ENCODE measurements around the gene SMAD2. TPM values are rescaled to one million over a fixed set of nuclear protein-coding genes. Genes with fewer than 3 reads are reported as not detected.

Gene SMAD2
- total RNA-seq, 1 experiment from 2014 or later: 73.3 TPM

DNA sequence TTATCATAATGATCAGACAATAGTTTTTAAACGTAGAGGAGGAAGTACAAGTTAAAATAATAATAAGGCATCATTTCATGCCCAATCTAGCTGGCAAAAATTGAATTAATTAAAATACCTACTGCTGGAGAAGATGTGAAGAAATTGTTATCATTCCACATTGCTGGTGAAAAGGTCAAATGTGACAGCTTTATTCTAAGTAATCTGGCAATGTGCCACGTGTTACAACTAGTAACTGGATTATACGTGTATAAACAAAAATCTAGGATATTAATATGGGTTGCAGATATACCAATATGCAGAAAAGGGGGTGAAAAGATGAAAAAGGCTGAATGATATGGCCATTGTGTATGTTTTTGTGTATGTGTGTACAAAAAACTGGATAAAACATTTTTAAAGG lies 32.4 kb downstream of the SMAD2 start:
- no peak for DNase-seq (ENCODE audit: low read depth)

DNA sequence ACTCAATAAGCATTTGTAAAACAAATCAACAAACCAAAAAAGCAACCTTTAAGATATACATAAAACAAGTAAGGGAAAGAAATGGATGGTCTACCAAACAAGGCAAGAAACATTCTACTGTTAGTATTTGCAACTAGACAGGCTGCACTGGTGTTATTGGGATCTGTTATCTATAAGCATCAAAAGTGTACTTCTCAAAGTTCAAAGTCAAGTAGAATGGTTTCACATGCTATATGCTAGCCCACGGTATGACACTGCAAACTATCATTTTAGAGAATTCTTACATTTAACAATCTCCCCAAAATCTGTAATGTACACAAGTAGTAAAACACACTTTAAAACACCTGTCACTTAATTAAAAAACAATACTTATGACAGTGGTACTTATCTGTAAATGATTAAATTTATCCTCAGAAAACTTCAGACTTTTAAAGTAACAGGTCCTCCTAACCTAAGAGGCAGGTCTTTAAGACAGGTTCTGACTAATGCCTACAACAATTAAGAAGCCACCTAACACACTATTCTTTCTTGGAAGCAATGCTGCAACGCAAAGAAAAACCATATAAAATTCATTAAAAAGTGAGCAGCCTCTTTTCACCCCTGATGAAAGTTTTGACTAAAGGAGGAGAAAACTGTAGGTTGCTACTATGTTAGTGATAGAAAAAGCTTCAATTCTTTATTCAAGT lies 34.8 kb downstream of the SMAD2 start:
- DNase-seq (ENCODE audit: low read depth): no peak

GRCh38 chr18:47893939-47894699 lies 36.3 kb downstream of the SMAD2 start:
- DNase-seq (ENCODE audit: low read depth): no peak

- no peak for DNase-seq (ENCODE audit: low read depth)
Measured at GRCh38 chr18:47893047-47893446, 37.4 kb downstream of the SMAD2 start.

- DNase-seq (ENCODE audit: low read depth): no peak
Measured at GRCh38 chr18:47888156-47888555, 42.3 kb downstream of the SMAD2 start.

- DNase-seq (ENCODE audit: low read depth): no peak
Measured at GRCh38 chr18:47887227-47887626, 43.2 kb downstream of the SMAD2 start.

DNA sequence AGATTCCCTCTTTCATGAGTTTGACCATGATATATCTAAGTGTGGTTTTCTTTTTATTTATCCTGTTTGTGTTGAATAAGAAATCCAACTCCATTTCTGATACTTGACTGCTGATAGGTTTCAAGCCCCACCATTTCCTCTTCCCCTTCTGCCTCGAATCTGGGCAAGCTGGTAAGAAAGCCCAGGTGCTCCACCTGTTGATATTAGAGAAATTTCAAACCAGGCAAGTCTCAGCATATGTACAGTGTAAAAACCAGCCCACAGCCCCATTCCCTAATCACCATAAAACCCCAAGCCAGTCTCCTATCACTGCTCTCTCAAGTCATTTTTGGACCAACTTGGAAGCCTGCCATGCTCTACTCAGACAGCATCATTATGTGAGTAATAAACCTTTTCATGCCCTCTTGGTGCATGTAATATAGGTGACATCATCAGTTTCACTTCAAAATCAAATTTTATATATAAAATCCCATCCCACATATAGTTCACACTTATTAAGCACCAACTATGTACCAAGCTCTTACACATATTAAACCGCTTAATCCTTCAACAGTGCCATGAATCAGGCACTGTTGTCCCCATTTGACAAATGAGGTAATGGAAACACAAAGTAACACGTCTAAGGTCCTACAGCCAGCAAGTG lies 46.6 kb downstream of the SMAD2 start:
- peak; percentile 53 for DNase-seq (ENCODE audit: low read depth)

DNA sequence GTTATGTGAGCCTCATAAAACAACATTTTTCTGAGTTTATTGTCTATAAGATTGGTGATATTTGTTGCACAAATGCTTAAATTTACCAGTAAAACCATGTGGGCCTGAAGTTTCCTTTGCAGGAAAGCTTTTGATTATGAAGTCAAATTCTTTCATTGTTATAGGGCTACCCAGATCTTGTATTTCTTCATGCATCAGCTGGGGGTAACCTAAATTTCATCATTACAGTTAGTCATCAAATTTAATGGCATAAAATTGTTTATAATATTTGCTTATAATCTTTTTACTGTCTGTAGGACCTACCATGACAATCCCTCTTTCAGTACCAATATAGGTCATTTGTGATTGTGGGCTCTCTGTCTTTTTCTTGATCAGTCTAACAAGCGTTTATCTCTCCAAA lies 47.8 kb downstream of the SMAD2 start:
- DNase-seq (ENCODE audit: low read depth): no peak

- DNase-seq (ENCODE audit: low read depth): peak; percentile 46
Measured at GRCh38 chr18:47881752-47882455, 48.6 kb downstream of the SMAD2 start.

DNA sequence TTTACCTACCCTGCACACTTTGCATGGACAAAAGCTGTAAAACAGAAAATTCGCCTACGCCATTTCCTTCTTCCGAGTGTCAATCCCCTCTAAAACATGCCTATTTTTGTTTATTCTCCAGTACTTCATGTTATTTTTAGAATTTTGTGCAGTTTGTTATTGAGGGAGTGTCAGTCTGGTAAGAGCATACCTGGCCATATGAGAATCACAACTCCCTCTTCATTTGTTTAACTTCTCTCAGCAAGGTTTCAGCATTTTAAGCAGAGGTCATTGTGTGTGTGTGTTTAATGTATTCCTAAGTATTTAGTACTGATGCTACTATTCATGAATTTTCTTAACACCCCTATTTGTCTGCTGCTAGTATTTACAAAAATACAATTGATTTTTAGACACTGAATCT lies 49.4 kb downstream of the SMAD2 start:
- no peak for DNase-seq (ENCODE audit: low read depth)

DNA sequence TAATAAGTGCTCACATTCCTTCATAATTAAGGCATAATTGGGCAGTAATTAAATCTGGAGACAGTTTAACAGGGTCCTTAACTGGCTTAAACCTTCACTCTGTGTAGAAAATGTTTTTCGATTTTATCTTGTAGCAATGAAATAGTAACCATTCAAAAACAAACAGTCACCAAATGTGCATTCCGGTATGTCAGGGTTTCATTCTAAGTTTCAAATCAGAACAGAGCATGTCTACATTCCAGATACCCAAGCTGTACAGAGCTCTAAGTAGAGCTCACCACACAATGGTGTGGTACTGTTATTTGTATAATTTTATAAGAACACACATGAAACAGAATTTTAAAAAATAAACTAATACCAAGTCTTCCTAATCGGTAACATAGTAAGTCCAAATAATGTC lies 52.6 kb downstream of the SMAD2 start:
- no peak for DNase-seq (ENCODE audit: low read depth)

DNA sequence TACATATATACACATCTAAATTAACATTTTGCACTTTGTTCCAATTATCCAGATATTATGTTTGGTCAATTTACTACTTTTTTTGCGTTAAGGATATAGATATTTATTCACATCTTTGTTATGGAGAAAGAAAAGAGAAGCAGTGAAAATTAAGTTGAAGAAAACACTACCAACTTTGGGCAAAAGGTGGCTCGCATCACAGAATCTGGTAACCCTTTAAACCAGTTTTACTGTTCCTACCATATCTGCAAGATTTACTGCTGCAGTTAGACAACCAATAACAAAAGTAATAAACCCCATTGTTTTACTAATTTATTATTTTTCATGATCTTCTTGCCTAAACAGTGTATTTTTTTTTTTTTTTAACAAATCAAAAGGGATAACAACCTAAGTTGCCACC lies 53.6 kb downstream of the SMAD2 start:
- no peak for DNase-seq (ENCODE audit: low read depth)

- no peak for DNase-seq (ENCODE audit: low read depth)
Measured at GRCh38 chr18:47873625-47874024, 56.8 kb downstream of the SMAD2 start.

- DNase-seq (ENCODE audit: low read depth): no peak
Measured at GRCh38 chr18:47872426-47872825, 58.0 kb downstream of the SMAD2 start.

DNA sequence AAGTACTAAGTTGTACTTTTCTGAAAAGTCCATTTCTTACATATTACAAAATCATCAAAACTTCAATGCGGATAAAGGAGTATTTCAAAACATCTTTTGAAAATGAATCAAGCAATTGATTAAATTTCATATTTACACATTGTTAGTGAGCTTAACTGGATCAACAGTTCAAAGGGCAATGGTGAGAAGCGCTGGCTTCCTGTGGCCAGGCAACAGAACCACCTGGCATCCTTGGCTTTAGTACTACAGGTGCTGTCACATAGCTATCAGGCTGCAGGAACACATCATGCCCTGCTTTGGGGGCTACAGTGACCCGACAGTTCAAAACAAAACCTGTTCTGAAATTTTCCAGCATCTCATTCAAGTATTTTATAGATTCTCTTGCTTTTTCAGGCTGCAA lies 59.2 kb downstream of the SMAD2 start:
- DNase-seq (ENCODE audit: low read depth): no peak

DNA sequence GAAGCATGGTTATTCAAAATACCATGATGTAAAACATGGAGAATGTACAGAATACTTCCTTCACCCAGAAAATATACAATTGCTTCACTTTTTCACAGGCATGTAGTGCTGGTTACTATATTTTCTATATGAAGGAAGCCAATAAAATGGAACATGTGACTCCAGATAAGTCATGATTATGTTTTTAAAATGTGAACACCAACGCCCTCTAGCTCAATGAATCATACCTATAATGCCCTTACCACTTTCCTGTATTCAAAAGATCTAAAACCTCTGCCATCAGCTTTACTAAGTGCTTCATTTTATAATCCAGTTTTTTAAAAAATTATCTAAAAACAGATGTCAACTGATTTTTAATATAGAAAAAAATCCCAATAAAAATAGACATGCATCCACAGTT lies 59.9 kb downstream of the SMAD2 start:
- DNase-seq (ENCODE audit: low read depth): no peak

- no peak for DNase-seq (ENCODE audit: low read depth)
Measured at GRCh38 chr18:47868744-47869143, 61.7 kb downstream of the SMAD2 start.

GRCh38 chr18:47865183-47865582 lies 65.3 kb downstream of the SMAD2 start:
- no peak for DNase-seq (ENCODE audit: low read depth)

DNA sequence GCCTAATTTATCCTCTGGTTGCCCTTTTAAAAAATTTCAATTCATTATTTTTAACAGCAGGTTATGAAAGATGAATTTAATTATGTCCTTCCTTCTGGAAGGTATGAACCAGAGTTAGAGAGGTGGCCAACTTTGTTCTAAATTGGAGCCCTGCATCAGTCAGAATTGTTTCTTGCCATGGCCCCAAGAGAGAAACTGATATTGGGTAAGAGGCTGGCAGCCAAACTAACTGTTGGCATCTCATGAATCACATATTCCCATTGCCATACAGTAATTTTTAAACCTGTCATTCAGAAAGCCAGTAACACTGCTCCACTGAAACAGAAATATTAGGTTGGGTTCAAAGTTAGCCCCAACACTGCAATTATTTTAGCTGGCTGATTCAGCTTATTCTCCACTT lies 67.4 kb downstream of the SMAD2 start:
- no peak for DNase-seq (ENCODE audit: low read depth)

DNA sequence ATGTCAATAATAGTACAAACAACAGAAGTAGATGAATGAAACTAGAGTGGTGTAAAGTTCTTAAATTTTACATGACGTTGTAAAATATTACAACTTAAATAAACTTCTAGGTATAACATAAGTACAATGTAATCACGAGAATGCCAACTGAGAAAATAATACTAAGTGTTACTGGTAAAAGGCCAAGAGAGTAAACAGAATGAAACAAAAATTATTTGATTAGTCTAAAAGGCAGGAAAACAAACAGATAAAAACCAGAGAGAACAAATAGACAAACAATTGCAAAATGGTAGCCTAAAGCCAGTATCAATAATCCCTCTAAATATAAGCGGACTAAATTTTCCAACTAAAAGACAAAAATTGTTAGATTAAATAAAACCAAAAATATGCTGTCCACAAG lies 71.9 kb downstream of the SMAD2 start:
- DNase-seq (ENCODE audit: low read depth): no peak

- DNase-seq (ENCODE audit: low read depth): no peak
Measured at GRCh38 chr18:47847635-47848034, 82.8 kb downstream of the SMAD2 start.

DNA sequence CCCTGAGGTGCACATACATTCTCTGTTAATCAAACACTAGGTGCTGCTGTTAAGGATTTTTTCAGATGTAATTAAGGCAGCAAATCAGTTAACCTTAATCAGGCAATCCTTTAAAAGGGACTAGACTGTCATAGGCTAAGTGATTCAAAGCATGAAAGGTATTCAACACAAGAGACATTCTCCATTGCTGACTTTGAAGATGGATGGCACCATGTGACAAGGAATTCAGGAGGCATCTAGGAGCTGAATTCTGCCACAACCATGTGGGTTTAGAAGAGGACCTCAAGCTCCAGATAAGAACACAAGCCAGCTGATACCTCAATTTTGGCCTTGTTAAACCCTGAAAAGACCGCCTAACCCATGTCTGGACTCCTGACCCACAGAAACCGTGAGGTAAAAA lies 84.0 kb downstream of the SMAD2 start:
- DNase-seq (ENCODE audit: low read depth): no peak

Measured in RPMI7951 (cell line).